A549 (cell line): ENCODE measurements around the gene TRAF7. TPM values are rescaled to one million over a fixed set of nuclear protein-coding genes. Genes with fewer than 3 reads are reported as not detected.
"Not testable (repeated sequence)": the region's sequence is repeated elsewhere in the genome, so short reads cannot be mapped to it uniquely, and the experiment has no call there.

Experiments
- ATAC-seq, 2 experiments: fragments of 200-7000 bp in 1 of 2; fragments of >200 bp in 1 of 2; cut with Nextera tagmentation in 1 of 2; cut with Tn5 transposase in 1 of 2; 3 replicates each; pipeline versions ENCODE4 v1.8.0 to v1.9.1; 2018 to 2020; ENCODE audit warnings: mild to moderate bottlenecking in 1 of 2, moderate library complexity in 1 of 2
- CTCF ChIA-PET: fragments of 300-600 bp; sonication (Branson Sonifier 250); formaldehyde crosslinking; extraction: SDS; loops from one replicate; lab custom pipeline; 2021; ENCODE audit warnings: antibody characterized with exemption, inconsistent platforms; lab: Yijun Ruan, JAX
- POLR2A ChIA-PET: fragments of 350-600 bp; formaldehyde crosslinking; extraction: SDS; loops from one replicate; lab custom pipeline; 2021; ENCODE audit warnings: antibody characterized with exemption, inconsistent platforms; lab: Yijun Ruan, JAX
- DNase-seq, 2 experiments: peaks; one replicate each; pipeline versions ENCODE4 v3.0.0 to v3.0.0-alpha.2; 2011 to 2016; ENCODE audit warnings: low read depth in 1 of 2, low spot score in 1 of 2
- FAIRE-seq: peaks from 2 replicates; lab custom pipeline; 2011; peaks lifted over from hg19 to GRCh38; lab: Jason Lieb, UNC
- H3K27ac ChIP-seq, 2 experiments: fragments of >200 bp; sonication (Bioruptor Twin); formaldehyde crosslinking; 3 replicates each; pipeline ENCODE4 v1.5.1; 2016 to 2017
- H3K4me1 ChIP-seq: fragments of >200 bp; sonication (Bioruptor Twin); formaldehyde crosslinking; 3 replicates; pipeline ENCODE4 v1.6.1; 2016
- H3K4me2 ChIP-seq: fragments of >200 bp; sonication (Bioruptor Twin); formaldehyde crosslinking; 3 replicates; pipeline ENCODE4 v1.6.1; 2016
- H3K4me3 ChIP-seq: fragments of >200 bp; sonication (Bioruptor Twin); formaldehyde crosslinking; 3 replicates; pipeline ENCODE4 v1.5.1; 2016
- H3K9me3 ChIP-seq: fragments of >200 bp; sonication (Bioruptor Twin); formaldehyde crosslinking; 3 replicates; pipeline ENCODE4 v1.6.1; 2016
- BHLHE40 ChIP-seq: IDR thresholded peaks from 2 replicates; pipeline ENCODE4 v1.6.1; 2012; ENCODE audit warnings: low read depth, low read length, inconsistent platforms
- CHD2 ChIP-seq: fragments of 150-350 bp; IDR thresholded peaks from 2 replicates; pipeline ENCODE4 v1.6.1; 2014; ENCODE audit warnings: low read length; ENCODE audit not compliant: partially characterized antibody
- CHD4 ChIP-seq: fragments of 200-600 bp; sonication (generic); IDR thresholded peaks from 2 replicates; pipeline ENCODE4 v1.6.1; 2016; ENCODE audit warnings: antibody characterized with exemption, mild to moderate bottlenecking, borderline replicate concordance
- EP300 ChIP-seq, 2 experiments: fragments of >200 bp; sonication (Bioruptor Twin); formaldehyde crosslinking; IDR thresholded peaks; 2 replicates in 1 of 2; 3 replicates in 1 of 2; pipeline ENCODE4 v1.6.1; 2016 to 2017
- FOXS1 ChIP-seq: fragments of 250-450 bp; sonication (Bioruptor Pico); IDR thresholded peaks from 2 replicates; pipeline ENCODE4 v1.5.0; 2020; ENCODE audit warnings: mild to moderate bottlenecking, moderate library complexity
- HOXB5 ChIP-seq: fragments of 250-450 bp; sonication (Bioruptor Pico); IDR thresholded peaks from 2 replicates; pipeline ENCODE4 v1.5.0; 2020; ENCODE audit warnings: mild to moderate bottlenecking, moderate library complexity
- MAFK ChIP-seq: fragments of 450-650 bp; IDR thresholded peaks from 2 replicates; pipeline ENCODE4 v1.6.1; 2014; ENCODE audit not compliant: partially characterized antibody
- NPAS2 ChIP-seq: fragments of 250-450 bp; sonication (Bioruptor Pico); IDR thresholded peaks from 2 replicates; pipeline ENCODE4 v1.8.0; 2022; ENCODE audit warnings: mild to moderate bottlenecking, moderate library complexity, borderline replicate concordance
- NR3C1 ChIP-seq: fragments of >200 bp; sonication (Bioruptor Twin); formaldehyde crosslinking; IDR thresholded peaks from 3 replicates; pipeline ENCODE4 v1.6.1; 2017
- RARB ChIP-seq: fragments of 250-450 bp; sonication (Bioruptor Pico); IDR thresholded peaks from 2 replicates; pipeline ENCODE4 v1.8.0; 2021; ENCODE audit warnings: mild to moderate bottlenecking, moderate library complexity
- RNF2 ChIP-seq: fragments of 200-600 bp; sonication (generic); IDR thresholded peaks from 2 replicates; pipeline ENCODE4 v1.6.1; 2016; ENCODE audit warnings: low read depth, mild to moderate bottlenecking, antibody characterized with exemption, moderate library complexity, borderline replicate concordance
- TP53 ChIP-seq: fragments of 250-450 bp; sonication (Bioruptor Pico); IDR thresholded peaks from 2 replicates; pipeline ENCODE4 v1.5.0; 2021; ENCODE audit warnings: mild to moderate bottlenecking, moderate library complexity
- ZC3H11A ChIP-seq: fragments of 450-650 bp; IDR thresholded peaks from 2 replicates; pipeline ENCODE4 v1.6.1; 2014; ENCODE audit warnings: antibody characterized with exemption, mild to moderate bottlenecking
- ZFP36 ChIP-seq: fragments of 450-650 bp; IDR thresholded peaks from 2 replicates; pipeline ENCODE4 v1.6.1; 2014; ENCODE audit warnings: borderline replicate concordance; ENCODE audit not compliant: partially characterized antibody
- ZNF302 ChIP-seq: fragments of 250-450 bp; sonication (Bioruptor Pico); IDR thresholded peaks from 2 replicates; pipeline ENCODE4 v1.9.0; 2021; ENCODE audit warnings: inconsistent platforms, mild to moderate bottlenecking, moderate library complexity
- WGBS: methylation state at CpG from one replicate; pipeline ENCODE4 v1.1.6; 2017; ENCODE audit errors: missing lambda C conversion rate; 5-methylcytosine and 5-hydroxymethylcytosine counted together
- polyA plus RNA-seq, 4 experiments: library from polyadenylated mRNA; depleted of rRNA in 3 of 4; stranded (reverse); fragments of >200 nt; fragmentation: RNase III in 1 of 4; extraction: RNeasy Plus Mini Kit Qiagen cat#74134 plus additional on column Dnase treatment in 1 of 4; gene quantifications; 2 replicates in 3 of 4; 3 replicates in 1 of 4; pipeline ENCODE4 v1.2.3, GENCODE V29; 2011 to 2017
- TF ChIP-seq, protein P1 (sequence below): fragments of 250-450 bp; sonication (Bioruptor Pico); IDR thresholded peaks from 2 replicates; pipeline ENCODE4 v1.5.0; 2021; ENCODE audit warnings: mild to moderate bottlenecking, moderate library complexity, borderline replicate concordance
- TF ChIP-seq, protein P2 (sequence below): IDR thresholded peaks from 2 replicates; pipeline ENCODE4 v1.6.1; 2012

TRAF7 gene
- polyA plus RNA-seq, 2 of the 4 experiments (the other 2 are of a cell fraction): 31.9 to 50.0 TPM

DNA sequence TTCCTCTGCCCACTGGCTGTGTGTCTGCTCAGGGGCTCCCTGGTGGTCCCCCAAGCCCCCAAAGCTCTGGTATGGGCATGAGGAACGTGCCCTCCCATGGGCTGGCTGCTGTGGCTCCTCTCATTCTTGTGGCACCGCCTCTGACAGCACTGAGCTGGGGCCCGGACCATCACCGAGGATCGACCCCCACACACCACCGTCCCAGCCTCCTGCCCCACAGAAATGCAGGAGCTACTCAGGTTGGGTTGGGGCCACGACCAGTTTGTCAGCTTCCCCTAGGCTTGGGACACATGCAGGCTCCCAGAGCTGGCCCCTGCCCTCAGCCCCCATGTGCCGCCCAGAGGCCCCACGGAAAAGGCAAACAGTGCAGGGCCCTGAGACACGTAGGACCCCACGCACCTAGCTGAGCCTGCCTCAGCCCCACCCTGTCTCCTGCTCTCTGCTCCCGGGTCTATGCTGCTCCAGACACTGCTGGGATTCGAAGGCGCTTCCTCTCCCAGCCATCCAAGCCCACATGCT, 44.1 kb downstream of the TRAF7 start (continued):
- no peak for TF ChIP-seq ZFP36
- TF ChIP-seq, protein P1, sequence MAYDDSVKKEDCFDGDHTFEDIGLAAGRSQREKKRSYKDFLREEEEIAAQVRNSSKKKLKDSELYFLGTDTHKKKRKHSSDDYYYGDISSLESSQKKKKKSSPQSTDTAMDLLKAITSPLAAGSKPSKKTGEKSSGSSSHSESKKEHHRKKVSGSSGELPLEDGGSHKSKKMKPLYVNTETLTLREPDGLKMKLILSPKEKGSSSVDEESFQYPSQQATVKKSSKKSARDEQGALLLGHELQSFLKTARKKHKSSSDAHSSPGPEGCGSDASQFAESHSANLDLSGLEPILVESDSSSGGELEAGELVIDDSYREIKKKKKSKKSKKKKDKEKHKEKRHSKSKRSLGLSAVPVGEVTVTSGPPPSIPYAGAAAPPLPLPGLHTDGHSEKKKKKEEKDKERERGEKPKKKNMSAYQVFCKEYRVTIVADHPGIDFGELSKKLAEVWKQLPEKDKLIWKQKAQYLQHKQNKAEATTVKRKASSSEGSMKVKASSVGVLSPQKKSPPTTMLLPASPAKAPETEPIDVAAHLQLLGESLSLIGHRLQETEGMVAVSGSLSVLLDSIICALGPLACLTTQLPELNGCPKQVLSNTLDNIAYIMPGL (CRISPR knock-in tag): no peak
- no peak for TF ChIP-seq CHD2
- no peak for TF ChIP-seq ZNF302 (CRISPR knock-in tag)
- TF ChIP-seq BHLHE40: no peak
- no peak for TF ChIP-seq NR3C1
- no peak for TF ChIP-seq FOXS1 (CRISPR knock-in tag)

GRCh38 chr16:2200313-2200712, 44.7 kb downstream of the TRAF7 start:
- 79% methylated on average over 6 of the region's 6 CpGs for WGBS
- Histone ChIP-seq H3K27ac (no peak overlapping the region), H3K9me3 (no peaks in the 10 kb centered on the region), H3K4me3 (no peak overlapping the region), H3K4me1 (peaks cover 6% of the 10 kb centered on the region), H3K4me2 (no peak overlapping the region)
- TF ChIP-seq CHD4 (no peak), MAFK (no peak), FOXS1 (CRISPR knock-in tag) (no peak), RARB (no peak)
- FAIRE-seq (no peak), DNase-seq (no peak), ATAC-seq (no peak)
- ChIA-PET POLR2A (interaction anchor here (1.8 kb wide), 1 partner anchor 45 kb away, joined by 4 read pairs; the partner anchor contains the start of gene TRAF7), CTCF (interaction anchor here (1.1 to 1.2 kb wide), 2 partner anchors 11 to 32 kb away, joined by 3 read pairs; no protein-coding TSS in a partner anchor)

DNA sequence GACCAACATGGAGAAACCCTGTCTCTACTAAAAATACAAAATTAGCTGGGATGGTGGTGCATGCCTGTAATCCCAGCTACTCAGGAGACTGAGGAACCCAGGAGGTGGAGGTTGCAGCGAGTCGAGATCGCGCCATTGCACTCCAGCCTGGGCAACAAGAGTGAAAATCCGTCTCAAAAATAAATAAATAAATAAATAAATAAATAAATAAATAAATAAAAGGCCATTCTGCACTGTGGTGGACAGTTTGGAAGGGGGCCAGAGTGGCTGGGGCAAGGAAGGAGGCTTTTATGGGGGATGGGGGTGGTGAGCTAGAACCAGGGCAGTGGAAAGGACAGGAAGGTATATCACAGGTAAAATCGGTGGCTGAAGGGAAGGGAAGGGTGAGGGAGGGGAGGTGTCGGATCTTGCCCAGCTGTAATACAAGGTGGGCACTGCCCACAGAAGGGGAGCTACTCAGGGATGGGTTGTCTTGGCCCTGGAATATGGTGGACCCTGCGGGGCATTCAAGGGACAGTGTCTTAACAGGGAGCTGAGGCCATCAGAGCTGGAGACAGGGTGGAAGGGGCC, 47.6 kb downstream of the TRAF7 start:
- not testable (repeated sequence) for H3K9me3 ChIP-seq, H3K4me2 ChIP-seq, H3K4me1 ChIP-seq, H3K4me3 ChIP-seq, H3K27ac ChIP-seq, ATAC-seq, FAIRE-seq, DNase-seq
- TF ChIP-seq ZC3H11A: peak; percentile 69
- POLR2A ChIA-PET: interaction anchor here (0.8 to 1.6 kb wide), 2 partner anchors 12 to 48 kb away, joined by 3 to 8 read pairs; partner anchors contain the start of genes PGP and TRAF7
- 93% methylated on average over 8 of the region's 8 CpGs for WGBS
- CTCF ChIA-PET: interaction anchor here (1.2 to 2.6 kb wide), 2 partner anchors 9 to 137 kb away, joined by 4 to 25 read pairs; partner anchors contain the start of gene ABCA3

GRCh38 chr16:2204416-2205103, 49.0 kb downstream of the TRAF7 start:
- peak; percentile 5 to 12; a peak in 4 of 6 replicates for ATAC-seq
- Histone ChIP-seq H3K4me2 (peak overlapping the region; percentile 99), H3K4me3 (peak overlapping the region; percentile 83), H3K27ac (peak overlapping the region; percentile 97 to 98), H3K9me3 (no peaks in the 10 kb centered on the region), H3K4me1 (peaks cover 9% of the 10 kb centered on the region; the same call in 2 of the 3 replicates)
- no peak for FAIRE-seq
- TF ChIP-seq TP53 (CRISPR knock-in tag): no peak
- TF ChIP-seq NPAS2 (CRISPR knock-in tag): no peak
- TF ChIP-seq HOXB5 (CRISPR knock-in tag): no peak
- no peak for TF ChIP-seq EP300 (IDR thresholded peaks at IDR 0.05)
- TF ChIP-seq, protein P2, sequence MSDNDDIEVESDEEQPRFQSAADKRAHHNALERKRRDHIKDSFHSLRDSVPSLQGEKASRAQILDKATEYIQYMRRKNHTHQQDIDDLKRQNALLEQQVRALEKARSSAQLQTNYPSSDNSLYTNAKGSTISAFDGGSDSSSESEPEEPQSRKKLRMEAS: no peak
- no peak for TF ChIP-seq RNF2
- DNase-seq: no peak
- POLR2A ChIA-PET: interaction anchor here (1.3 to 3.0 kb wide), 5 partner anchors 10 to 50 kb away, joined by 4 to 31 read pairs (median 8); partner anchors contain the start of genes PGP and TRAF7
- CTCF ChIA-PET: interaction anchor here (1.2 to 2.6 kb wide), 2 partner anchors 10 to 136 kb away, joined by 4 to 25 read pairs; partner anchors contain the start of gene ABCA3
- 80% methylated on average over 13 of the region's 13 CpGs for WGBS
